Gastroesophageal sphincter (tissue), 4 donors: Measurements from ENCODE around the gene NEK11. TPM values are rescaled to one million over a fixed set of nuclear protein-coding genes. Genes with fewer than 3 reads are reported as not detected.

Source experiments
- ATAC-seq: fragments of 150-250 bp; one replicate; pipeline ENCODE4 v1.9.1; 2016; ENCODE audit warnings: mild to moderate bottlenecking, moderate library complexity
- H3K27ac ChIP-seq, 4 donors: fragments of 200-600 bp; sonication (generic) in 3 of 4; 1 replicate in 3 of 4; 2 replicates in 1 of 4; pipeline ENCODE4 v1.5.1; 2016 to 2019
- H3K27me3 ChIP-seq: fragments of 200-600 bp; sonication (generic); one replicate; pipeline ENCODE4 v1.5.1; 2019
- H3K36me3 ChIP-seq, 2 donors: fragments of 200-600 bp; sonication (generic); one replicate each; pipeline ENCODE4 v1.5.1; 2019; ENCODE audit warnings: control low read depth in 1 of 2
- H3K4me1 ChIP-seq, 3 donors: fragments of 200-600 bp; sonication (generic); 1 replicate in 2 of 3; 2 replicates in 1 of 3; pipeline ENCODE4 v1.5.1; 2016 to 2019; ENCODE audit warnings: control low read depth in 2 of 3
- H3K4me3 ChIP-seq, 2 donors: fragments of 200-600 bp; sonication (generic); one replicate each; pipeline ENCODE4 v1.5.1; 2019; ENCODE audit warnings: mild to moderate bottlenecking in 1 of 2, moderate library complexity in 1 of 2
- H3K9me3 ChIP-seq, 3 donors: fragments of 200-600 bp; sonication (generic); one replicate each; pipeline ENCODE4 v1.5.1; 2017 to 2019; ENCODE audit warnings: control low read depth in 2 of 3
- EP300 ChIP-seq: sonication (generic); formaldehyde crosslinking; IDR thresholded peaks from one replicate; pipeline ENCODE4 v1.6.1; 2017; ENCODE audit warnings: antibody characterized with exemption, mild to moderate bottlenecking
- POLR2A ChIP-seq, 2 donors: fragments of 450-650 bp; IDR thresholded peaks; one replicate each; pipeline ENCODE4 v1.6.1; 2017; ENCODE audit warnings: antibody characterized with exemption in 2 of 2, mild to moderate bottlenecking in 2 of 2, moderate library complexity in 1 of 2
- POLR2AphosphoS5 ChIP-seq: sonication (generic); formaldehyde crosslinking; IDR thresholded peaks from one replicate; pipeline ENCODE4 v1.6.1; 2017; ENCODE audit warnings: antibody characterized with exemption
- WGBS, 2 donors: methylation state at CpG; one replicate each; pipeline ENCODE4 v1.1.5; 2018; ENCODE audit warnings: low coverage in 1 of 2; 5-methylcytosine and 5-hydroxymethylcytosine counted together
- total RNA-seq, 4 donors: library from RNA; depleted of rRNA; stranded (reverse); fragments of >200 nt; gene quantifications; one replicate each; pipeline ENCODE4 v1.1.0, GENCODE V29; 2016
- TF ChIP-seq, protein P1 (sequence below), 4 experiments: fragments of 200-600 bp in 2 of 4; fragments of 450-650 bp in 2 of 4; sonication (generic) in 1 of 4; IDR thresholded peaks; one replicate each; pipeline ENCODE4 v1.5.1; 2017 to 2019; ENCODE audit warnings: antibody characterized with exemption in 4 of 4, mild to moderate bottlenecking in 2 of 4, moderate library complexity in 2 of 4

NEK11 gene
- total RNA-seq, 4 donors from 2014 or later, result 4.4 to 19.1 (median 6.0) TPM

DNA sequence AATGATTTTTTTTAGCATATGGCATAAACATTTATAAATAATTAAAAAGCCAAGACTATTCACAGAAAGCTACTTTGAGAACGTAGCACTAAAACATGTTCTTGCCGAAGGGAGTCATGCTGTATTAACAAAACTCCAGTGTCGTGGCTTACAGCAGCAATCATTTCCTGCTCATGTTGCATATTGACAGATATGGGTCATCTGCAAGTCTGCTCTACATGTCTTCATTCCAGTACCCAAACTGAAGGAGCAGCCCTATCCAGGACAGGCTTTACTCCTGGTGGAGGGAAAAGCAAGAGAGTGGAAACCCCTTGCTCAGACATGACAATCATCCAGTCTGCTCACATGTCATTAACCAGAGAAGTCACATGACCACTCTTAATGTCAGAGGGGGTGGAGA is 87.6 kb downstream of the NEK11 start:
- no peak for ATAC-seq
- Histone ChIP-seq H3K36me3 (peaks cover 0 to 3% of the 10 kb centered on the region in 2 donors), H3K27me3 (no peaks in the 10 kb centered on the region), H3K9me3 (no peaks in the 10 kb centered on the region), H3K27ac (no peak overlapping the region), H3K4me3 (no peak overlapping the region), H3K4me1 (no peaks in the 10 kb centered on the region)
- TF ChIP-seq POLR2AphosphoS5 (no peak), EP300 (no peak)
- WGBS, 2 donors, result 16 to 28% methylated on average over 3 of the region's 3 CpGs

DNA sequence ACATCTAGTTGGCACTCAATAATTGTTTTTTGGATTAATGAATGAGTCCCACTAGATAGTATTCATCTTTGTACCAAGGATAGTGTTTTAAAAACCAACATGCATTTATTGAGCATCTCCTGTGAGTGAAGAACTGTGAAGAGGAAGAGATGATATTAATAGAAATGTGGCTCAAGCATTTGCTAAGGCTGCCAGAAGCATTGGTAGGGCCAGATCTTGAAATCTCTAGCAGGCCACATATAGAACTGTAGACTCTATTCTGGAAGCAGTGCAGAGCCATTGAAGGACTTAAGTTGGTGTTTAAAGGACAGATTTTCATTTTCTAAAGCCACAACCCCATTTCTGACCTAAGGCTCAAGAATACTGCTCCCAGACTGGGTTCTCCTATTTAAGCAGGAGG is 99.0 kb downstream of the NEK11 start:
- ATAC-seq, result no peak
- Histone ChIP-seq H3K4me1 (no peaks in the 10 kb centered on the region), H3K27me3 (no peaks in the 10 kb centered on the region), H3K36me3 (peaks cover 0 to 13% of the 10 kb centered on the region in 2 donors), H3K4me3 (no peak overlapping the region), H3K9me3 (peaks cover 0 to 22% (median 0%) of the 10 kb centered on the region in 3 donors), H3K27ac (no peak overlapping the region)
- TF ChIP-seq EP300 (no peak), POLR2A (IDR thresholded peaks at IDR 0.05) (no peak), POLR2AphosphoS5 (no peak)
- TF ChIP-seq, protein P1, sequence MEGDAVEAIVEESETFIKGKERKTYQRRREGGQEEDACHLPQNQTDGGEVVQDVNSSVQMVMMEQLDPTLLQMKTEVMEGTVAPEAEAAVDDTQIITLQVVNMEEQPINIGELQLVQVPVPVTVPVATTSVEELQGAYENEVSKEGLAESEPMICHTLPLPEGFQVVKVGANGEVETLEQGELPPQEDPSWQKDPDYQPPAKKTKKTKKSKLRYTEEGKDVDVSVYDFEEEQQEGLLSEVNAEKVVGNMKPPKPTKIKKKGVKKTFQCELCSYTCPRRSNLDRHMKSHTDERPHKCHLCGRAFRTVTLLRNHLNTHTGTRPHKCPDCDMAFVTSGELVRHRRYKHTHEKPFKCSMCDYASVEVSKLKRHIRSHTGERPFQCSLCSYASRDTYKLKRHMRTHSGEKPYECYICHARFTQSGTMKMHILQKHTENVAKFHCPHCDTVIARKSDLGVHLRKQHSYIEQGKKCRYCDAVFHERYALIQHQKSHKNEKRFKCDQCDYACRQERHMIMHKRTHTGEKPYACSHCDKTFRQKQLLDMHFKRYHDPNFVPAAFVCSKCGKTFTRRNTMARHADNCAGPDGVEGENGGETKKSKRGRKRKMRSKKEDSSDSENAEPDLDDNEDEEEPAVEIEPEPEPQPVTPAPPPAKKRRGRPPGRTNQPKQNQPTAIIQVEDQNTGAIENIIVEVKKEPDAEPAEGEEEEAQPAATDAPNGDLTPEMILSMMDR (IDR thresholded peaks at IDR 0.05), result no peak

DNA sequence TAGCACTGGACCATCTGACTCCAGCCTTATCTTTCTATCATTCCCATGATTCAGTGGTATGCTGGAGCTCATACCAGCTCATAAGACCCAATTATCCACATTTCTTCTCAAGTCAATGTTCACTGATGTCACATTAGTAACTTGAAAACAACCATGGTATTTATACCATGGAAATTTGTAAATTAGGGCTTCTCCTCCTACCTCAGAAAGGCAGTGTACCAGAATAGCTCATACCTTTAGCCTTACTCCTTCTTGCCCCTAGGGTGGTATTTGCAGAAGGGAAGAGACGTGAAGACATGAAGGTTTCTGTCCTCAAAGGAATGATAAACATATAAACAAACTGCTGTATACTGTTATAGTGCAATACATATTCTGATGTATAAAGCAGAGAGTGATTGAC is 114.2 kb downstream of the NEK11 start:
- Histone ChIP-seq H3K4me1 (no peaks in the 10 kb centered on the region), H3K9me3 (no peaks in the 10 kb centered on the region), H3K27me3 (no peaks in the 10 kb centered on the region), H3K4me3 (no peak overlapping the region), H3K36me3 (peaks cover 0 to 8% of the 10 kb centered on the region in 2 donors), H3K27ac (no peak overlapping the region)
- ATAC-seq, result no peak
- no peak for TF ChIP-seq POLR2A (IDR thresholded peaks at IDR 0.05)
- TF ChIP-seq POLR2AphosphoS5, result no peak
- TF ChIP-seq EP300, result no peak
- TF ChIP-seq, protein P1 (IDR thresholded peaks at IDR 0.05), result no peak
- WGBS, 2 donors, result 100% methylated on average over 1 of the region's 1 CpG

DNA sequence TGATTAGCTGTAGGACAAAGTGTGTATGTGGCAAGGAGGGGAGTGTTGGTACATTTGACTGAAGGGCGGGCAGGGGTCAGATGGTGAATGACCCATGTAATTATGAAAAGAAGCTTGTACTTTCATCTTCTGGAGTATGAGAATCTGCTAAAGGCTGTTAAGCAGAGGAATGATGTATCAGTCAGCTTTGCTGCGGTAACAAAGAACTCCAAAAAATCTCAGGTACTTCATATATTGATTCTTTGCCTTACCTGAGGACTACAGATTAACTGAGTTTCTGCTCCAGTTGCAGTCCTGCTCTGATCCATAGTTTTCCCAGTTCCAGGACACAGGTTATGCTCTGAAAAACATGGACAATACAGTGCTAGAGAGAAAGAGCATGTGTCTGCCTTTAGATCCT is 115.1 kb downstream of the NEK11 start:
- WGBS, 2 donors, result 100% methylated on average over 2 of the region's 2 CpGs
- H3K36me3 ChIP-seq, result peaks cover 0 to 8% of the 10 kb centered on the region in 2 donors
- TF ChIP-seq, protein P1 (IDR thresholded peaks at IDR 0.05), result no peak
- TF ChIP-seq POLR2AphosphoS5 (no peak), POLR2A (IDR thresholded peaks at IDR 0.05) (no peak), EP300 (no peak)
- H3K9me3 ChIP-seq, result no peaks in the 10 kb centered on the region
- ATAC-seq, result no peak
- no peak overlapping the region for H3K27ac ChIP-seq
- H3K4me1 ChIP-seq, result no peaks in the 10 kb centered on the region
- no peaks in the 10 kb centered on the region for H3K27me3 ChIP-seq
- no peak overlapping the region for H3K4me3 ChIP-seq

DNA sequence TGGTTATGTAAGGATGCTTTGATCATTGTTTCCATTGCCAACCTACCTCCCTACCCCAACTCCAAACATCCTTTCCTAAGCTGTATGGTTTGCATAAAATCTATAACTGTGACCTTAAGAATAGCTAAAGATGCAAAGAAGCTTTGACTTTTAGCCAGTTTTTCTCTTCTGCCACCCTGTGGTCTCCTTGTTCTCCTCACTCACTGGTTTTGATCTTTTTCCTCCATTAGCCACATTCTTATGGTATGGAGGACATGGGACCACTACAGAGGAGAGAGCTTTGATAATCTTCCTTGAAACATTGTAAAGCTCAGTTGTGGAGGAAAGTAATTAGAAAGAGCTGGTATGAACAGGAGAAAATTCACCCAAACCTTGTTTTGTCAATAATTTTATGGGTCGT is 115.9 kb downstream of the NEK11 start:
- no peak overlapping the region for H3K27ac ChIP-seq
- no peak overlapping the region for H3K4me3 ChIP-seq
- ATAC-seq, result no peak
- H3K27me3 ChIP-seq, result no peaks in the 10 kb centered on the region
- H3K4me1 ChIP-seq, result no peaks in the 10 kb centered on the region
- H3K9me3 ChIP-seq, result no peaks in the 10 kb centered on the region
- TF ChIP-seq, protein P1 (IDR thresholded peaks at IDR 0.05), result no peak
- no peak for TF ChIP-seq POLR2AphosphoS5
- TF ChIP-seq EP300, result no peak
- TF ChIP-seq POLR2A (IDR thresholded peaks at IDR 0.05), result no peak
- H3K36me3 ChIP-seq, result peaks cover 0 to 8% of the 10 kb centered on the region in 2 donors
- 92 to 100% methylated on average over 1 of the region's 1 CpG for WGBS, 2 donors
